ENCODE measurements around the gene OVCA2. TPM values are rescaled to one million over a fixed set of nuclear protein-coding genes. Genes with fewer than 3 reads are reported as not detected.

The OVCA2 gene
- total RNA-seq, 1 donor from 2014 or later, result 44.0 TPM

GRCh38 chr17:2020721-2021120 lies 21.1 kb upstream of the OVCA2 start:
- Mint-ChIP-seq H3K27me3 (ENCODE audit: insufficient read depth) (peaks cover 41% of the 10 kb centered on the region), H3K36me3 (ENCODE audit: low read depth) (no peaks in the 10 kb centered on the region), H3K4me3 (no peak overlapping the region), H3K27ac (no peak overlapping the region), H3K9me3 (no peaks in the 10 kb centered on the region), H3K4me1 (ENCODE audit: low read depth) (peaks cover 1% of the 10 kb centered on the region)
- intact Hi-C loops (cut with micrococcal nuclease), result no loop called here
- no peak for DNase-seq (ENCODE audit: low spot score)

DNA sequence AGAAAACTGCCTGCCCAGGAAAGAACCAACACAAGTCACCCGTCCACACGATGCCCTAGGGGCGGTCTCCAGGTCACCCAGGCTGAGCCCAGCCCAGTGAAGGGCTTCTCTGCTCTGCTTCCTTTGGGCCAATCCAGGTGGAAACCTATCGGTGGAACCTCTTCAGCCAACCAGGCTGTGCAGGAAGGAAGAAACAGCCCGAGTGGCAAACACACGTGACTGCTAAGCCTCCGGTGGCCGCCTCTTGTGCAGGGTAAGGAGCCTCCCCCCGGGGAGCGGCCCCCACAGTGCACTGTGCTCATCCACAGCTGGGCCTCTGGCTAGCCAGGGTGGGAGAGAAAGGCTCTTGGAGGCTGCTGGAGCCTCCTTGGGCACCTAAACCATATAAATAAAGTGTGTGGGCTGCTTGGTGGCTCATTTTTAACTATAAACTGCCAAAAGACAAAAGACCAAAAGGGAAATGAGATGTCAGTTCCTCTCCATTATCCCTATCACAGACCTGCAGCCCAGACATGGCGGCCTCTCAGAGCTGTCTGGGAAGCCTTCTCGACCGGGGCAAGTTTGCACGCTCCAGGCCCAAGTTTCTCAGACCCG lies 19.1 kb upstream of the OVCA2 start:
- H3K27ac Mint-ChIP-seq, result no peak overlapping the region
- no peaks in the 10 kb centered on the region for H3K36me3 Mint-ChIP-seq (ENCODE audit: low read depth)
- peaks cover 58% of the 10 kb centered on the region for H3K27me3 Mint-ChIP-seq (ENCODE audit: insufficient read depth)
- no peaks in the 10 kb centered on the region for H3K9me3 Mint-ChIP-seq
- intact Hi-C loops (cut with micrococcal nuclease), result no loop called here
- DNase-seq (ENCODE audit: low spot score), result no peak
- H3K4me1 Mint-ChIP-seq (ENCODE audit: low read depth), result peaks cover 8% of the 10 kb centered on the region
- peak overlapping the region; percentile 54 for H3K4me3 Mint-ChIP-seq

DNA sequence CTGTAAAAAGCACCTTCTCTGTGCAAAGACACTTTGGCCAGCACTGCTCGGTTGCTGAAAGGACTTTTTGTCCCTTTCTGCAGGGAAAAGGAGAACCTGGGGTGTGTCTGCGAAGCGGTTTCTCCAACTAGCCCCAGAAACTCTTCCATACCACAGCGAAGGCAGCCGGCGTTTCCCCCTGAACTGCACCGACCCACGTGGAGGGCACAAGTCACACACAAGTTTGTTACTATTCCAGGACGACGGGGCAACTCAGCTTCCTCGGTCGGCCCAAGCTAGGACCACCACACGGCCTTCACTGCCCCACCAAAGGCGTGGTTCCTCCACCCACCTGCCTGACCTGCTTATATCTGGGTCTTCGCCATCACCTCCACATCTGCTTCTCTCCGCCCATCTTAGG lies 18.6 kb upstream of the OVCA2 start:
- DNase-seq (ENCODE audit: low spot score), result no peak
- Mint-ChIP-seq H3K36me3 (ENCODE audit: low read depth) (no peaks in the 10 kb centered on the region), H3K27ac (no peak overlapping the region), H3K4me1 (ENCODE audit: low read depth) (peaks cover 8% of the 10 kb centered on the region), H3K4me3 (peak overlapping the region; percentile 54), H3K9me3 (no peaks in the 10 kb centered on the region), H3K27me3 (ENCODE audit: insufficient read depth) (peaks cover 61% of the 10 kb centered on the region)
- intact Hi-C loops (cut with micrococcal nuclease), result no loop called here

DNA sequence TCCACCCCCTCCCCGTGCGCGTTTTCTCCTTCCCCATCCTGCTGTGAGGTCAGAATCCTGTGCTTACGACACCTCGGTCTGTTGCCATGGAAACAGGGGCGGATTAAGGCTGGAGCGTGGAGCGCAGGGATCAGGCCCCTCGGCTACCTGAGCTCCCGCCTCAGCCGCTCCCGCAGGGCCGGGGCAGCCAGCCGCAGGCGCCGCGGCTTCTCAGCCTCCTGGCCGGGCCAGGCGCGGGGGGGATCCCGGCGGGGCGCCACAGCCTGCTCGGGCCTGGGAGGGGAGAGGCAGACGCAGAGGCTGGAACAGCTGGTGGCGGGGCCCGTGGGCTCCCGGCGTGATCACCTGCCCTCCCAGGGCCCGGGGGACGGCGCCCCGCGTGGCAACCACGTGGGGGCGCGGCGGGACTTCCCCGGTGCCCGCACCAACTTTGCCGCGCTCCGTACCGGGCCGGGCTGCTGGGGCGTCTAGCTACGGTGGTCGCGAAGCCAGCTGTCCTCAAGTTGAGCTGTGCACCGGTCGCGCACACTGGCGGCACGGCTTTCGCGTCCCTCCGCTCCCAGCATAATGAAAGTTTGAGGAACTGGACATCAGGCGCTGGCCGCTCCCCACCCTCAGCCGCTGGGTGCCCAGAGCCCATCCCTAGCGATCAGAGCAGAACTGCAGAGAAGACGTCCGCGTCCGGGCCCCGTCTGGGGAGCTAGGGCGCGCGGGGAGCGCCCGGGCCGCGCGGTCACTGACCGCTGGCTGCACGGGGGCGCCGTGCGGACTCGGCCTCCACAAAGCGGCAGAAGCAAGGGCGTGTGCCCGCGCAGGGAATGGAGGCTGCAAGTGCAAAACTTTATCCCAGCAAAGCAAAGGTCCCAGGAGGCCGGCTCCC lies 17.9 kb upstream of the OVCA2 start:
- intact Hi-C loops (cut with micrococcal nuclease), result no loop called here
- peaks cover 67% of the 10 kb centered on the region for H3K27me3 Mint-ChIP-seq (ENCODE audit: insufficient read depth)

GRCh38 chr17:2024572-2025219 lies 17.1 kb upstream of the OVCA2 start:
- intact Hi-C loops (cut with micrococcal nuclease), result loop anchor here (1.0 kb wide), 1 partner anchor 116 kb away; no protein-coding TSS in a partner anchor
- H3K9me3 Mint-ChIP-seq, result no peaks in the 10 kb centered on the region
- peaks cover 8% of the 10 kb centered on the region for H3K4me1 Mint-ChIP-seq (ENCODE audit: low read depth)
- no peaks in the 10 kb centered on the region for H3K36me3 Mint-ChIP-seq (ENCODE audit: low read depth)
- H3K27ac Mint-ChIP-seq, result no peak overlapping the region
- peak overlapping the region; percentile 45 for H3K4me3 Mint-ChIP-seq
- peaks cover 65% of the 10 kb centered on the region for H3K27me3 Mint-ChIP-seq (ENCODE audit: insufficient read depth)
- DNase-seq (ENCODE audit: low spot score), result no peak

More for the DNA sequence above, 17.9 kb upstream of the OVCA2 start:
- Mint-ChIP-seq H3K27ac (no peak overlapping the region), H3K36me3 (ENCODE audit: low read depth) (no peaks in the 10 kb centered on the region), H3K4me3 (peak overlapping the region; percentile 75), H3K4me1 (ENCODE audit: low read depth) (peaks cover 8% of the 10 kb centered on the region), H3K9me3 (no peaks in the 10 kb centered on the region)
- DNase-seq (ENCODE audit: low spot score), result no peak

DNA sequence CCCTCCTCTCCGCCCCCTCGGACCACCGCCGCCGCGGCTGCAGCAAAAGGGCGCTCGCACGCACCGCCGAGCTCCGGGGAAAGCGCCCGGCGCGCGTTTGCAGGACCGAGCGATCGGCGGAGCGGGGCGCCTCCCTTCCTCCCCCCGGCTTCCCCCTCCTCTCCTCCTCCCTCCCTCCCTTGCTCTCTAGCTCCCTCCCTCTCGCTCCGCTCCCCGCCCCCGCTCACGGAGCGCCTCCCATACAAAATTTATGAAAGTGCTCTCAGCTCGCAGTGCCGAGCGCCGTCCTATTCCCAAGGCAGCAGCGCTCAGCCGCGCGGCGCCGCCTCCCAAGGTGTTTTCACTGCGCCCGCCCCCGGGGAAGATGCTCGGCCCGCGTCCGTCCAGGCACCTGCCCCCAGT lies 16.6 kb upstream of the OVCA2 start, which contains the start of gene RTN4RL1:
Gene RTN4RL1, minus strand, starts transcription at position 115 of the 402 bp plus-strand sequence. CDS start 469 bp downstream, outside the sequence.
- peak within 1 kb of the TSS; percentile 75 for H3K4me3 Mint-ChIP-seq
- H3K27me3 Mint-ChIP-seq (ENCODE audit: insufficient read depth), result peaks cover 60% of the 10 kb centered on the region
- intact Hi-C loops (cut with micrococcal nuclease), result loop anchor here (1.0 kb wide), 1 partner anchor 117 kb away; no protein-coding TSS in a partner anchor
- no peaks in the 10 kb centered on the region for H3K9me3 Mint-ChIP-seq
- H3K4me1 Mint-ChIP-seq (ENCODE audit: low read depth), result peaks cover 8% of the 10 kb centered on the region
- DNase-seq (ENCODE audit: low spot score), result peak; percentile 76
- no peak within 1 kb of the TSS for H3K27ac Mint-ChIP-seq
- no peaks in the 10 kb centered on the region for H3K36me3 Mint-ChIP-seq (ENCODE audit: low read depth)

DNA sequence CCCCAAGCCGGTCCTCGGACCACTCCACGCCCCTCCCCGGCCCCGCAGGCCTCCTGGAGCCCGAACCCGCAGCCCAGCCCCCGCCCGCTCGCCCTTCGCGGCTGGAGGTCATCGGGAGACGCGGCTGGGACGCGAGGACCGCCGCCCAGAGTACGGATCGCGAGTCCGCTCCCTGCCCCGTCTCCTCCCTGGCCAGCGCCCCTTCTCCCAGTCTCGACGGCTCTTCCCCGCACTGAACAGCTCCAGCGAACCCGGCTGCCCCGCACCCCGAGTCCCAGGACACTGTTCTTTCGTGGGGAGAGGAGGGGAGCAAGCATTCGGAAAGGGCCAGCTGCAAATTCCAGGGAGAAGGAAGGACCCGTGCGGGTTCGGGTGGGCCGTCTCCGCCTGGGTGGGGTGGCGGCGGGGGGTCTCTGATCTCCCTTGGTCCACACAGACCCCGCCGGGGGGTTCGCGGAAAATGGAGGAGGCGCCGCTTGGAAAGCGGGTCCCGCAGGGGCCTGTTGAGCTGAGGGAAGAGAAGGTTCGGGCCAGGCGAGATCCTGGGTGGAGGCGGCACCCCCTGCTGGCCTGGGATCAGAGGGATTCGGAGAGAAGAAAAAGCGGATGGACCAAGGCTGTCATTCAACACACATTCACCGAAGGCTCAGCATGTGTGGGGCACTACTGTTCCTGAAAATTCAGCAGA lies 16.1 kb upstream of the OVCA2 start:
- no peaks in the 10 kb centered on the region for H3K9me3 Mint-ChIP-seq
- H3K4me1 Mint-ChIP-seq (ENCODE audit: low read depth), result peaks cover 10% of the 10 kb centered on the region
- intact Hi-C loops (cut with micrococcal nuclease), result loop anchor here (1.0 kb wide), 1 partner anchor 117 kb away; no protein-coding TSS in a partner anchor
- H3K27me3 Mint-ChIP-seq (ENCODE audit: insufficient read depth), result peaks cover 57% of the 10 kb centered on the region
- no peak overlapping the region for H3K27ac Mint-ChIP-seq
- peak overlapping the region; percentile 72 for H3K4me3 Mint-ChIP-seq
- no peaks in the 10 kb centered on the region for H3K36me3 Mint-ChIP-seq (ENCODE audit: low read depth)
- no peak for DNase-seq (ENCODE audit: low spot score)

DNA sequence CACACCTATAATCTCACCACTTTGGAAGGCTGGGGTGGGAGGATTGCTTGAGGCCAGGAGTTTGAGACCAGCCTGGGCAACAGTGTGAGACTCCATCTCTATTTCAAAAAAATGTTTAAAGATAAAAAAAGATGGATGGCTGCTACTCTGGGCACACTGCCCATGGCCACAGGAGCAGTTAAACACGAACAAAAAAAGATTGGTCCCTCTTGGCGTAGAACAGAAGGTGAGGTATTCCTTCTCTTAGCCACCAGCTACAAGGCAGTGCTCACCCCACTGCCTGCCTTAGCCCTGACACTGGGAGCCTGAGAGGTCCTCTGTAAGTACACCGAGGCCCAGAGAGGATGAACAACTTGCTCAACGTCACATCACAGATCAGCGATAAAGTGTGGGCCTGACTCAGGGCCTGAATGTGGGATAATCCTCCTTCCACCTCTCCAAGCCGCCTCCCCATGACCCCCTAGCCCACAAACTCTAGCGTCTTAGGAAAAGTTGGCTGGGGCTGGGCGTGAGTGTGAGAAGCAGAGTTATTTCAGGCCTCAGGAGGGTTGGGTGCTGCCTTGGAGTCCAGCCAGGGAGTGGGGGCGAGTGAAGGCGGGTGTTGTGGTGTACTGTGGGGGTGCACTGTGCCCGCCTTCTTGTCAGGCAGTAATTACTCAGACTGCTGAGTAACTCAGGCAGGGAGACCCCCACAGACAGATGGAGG lies 14.1 kb upstream of the OVCA2 start:
- Mint-ChIP-seq H3K27ac (no peak overlapping the region), H3K4me3 (peak overlapping the region; percentile 38), H3K27me3 (ENCODE audit: insufficient read depth) (peaks cover 45% of the 10 kb centered on the region), H3K36me3 (ENCODE audit: low read depth) (no peaks in the 10 kb centered on the region), H3K9me3 (no peaks in the 10 kb centered on the region), H3K4me1 (ENCODE audit: low read depth) (peaks cover 13% of the 10 kb centered on the region)
- DNase-seq (ENCODE audit: low spot score), result no peak
- intact Hi-C loops (cut with micrococcal nuclease), result no loop called here

- Mint-ChIP-seq H3K9me3 (no peaks in the 10 kb centered on the region), H3K27me3 (ENCODE audit: insufficient read depth) (peaks cover 39% of the 10 kb centered on the region), H3K27ac (no peak overlapping the region), H3K4me1 (ENCODE audit: low read depth) (peaks cover 13% of the 10 kb centered on the region), H3K36me3 (ENCODE audit: low read depth) (no peaks in the 10 kb centered on the region), H3K4me3 (peak overlapping the region; percentile 63)
- DNase-seq (ENCODE audit: low spot score), result no peak
- intact Hi-C loops (cut with micrococcal nuclease), result no loop called here
These were observed 13.6 kb upstream of the OVCA2 start for GRCh38 chr17:2028234-2028614.

- DNase-seq (ENCODE audit: low spot score), result no peak
- Mint-ChIP-seq H3K4me3 (peak overlapping the region; percentile 33), H3K27me3 (ENCODE audit: insufficient read depth) (peaks cover 37% of the 10 kb centered on the region), H3K9me3 (no peaks in the 10 kb centered on the region), H3K36me3 (ENCODE audit: low read depth) (no peaks in the 10 kb centered on the region), H3K27ac (no peak overlapping the region), H3K4me1 (ENCODE audit: low read depth) (peaks cover 13% of the 10 kb centered on the region)
- intact Hi-C loops (cut with micrococcal nuclease), result no loop called here
These were observed 13.1 kb upstream of the OVCA2 start for GRCh38 chr17:2028737-2029136.

- H3K36me3 Mint-ChIP-seq (ENCODE audit: low read depth), result no peaks in the 10 kb centered on the region
- H3K4me3 Mint-ChIP-seq, result peak within 1 kb of the TSS; percentile 92
- DNase-seq (ENCODE audit: low spot score), result peak; percentile 85
- no peaks in the 10 kb centered on the region for H3K9me3 Mint-ChIP-seq
- H3K4me1 Mint-ChIP-seq (ENCODE audit: low read depth), result peaks cover 13% of the 10 kb centered on the region
- peak within 1 kb of the TSS; percentile 75 for H3K27ac Mint-ChIP-seq
- intact Hi-C loops (cut with micrococcal nuclease), result loop anchor here (1.0 kb wide), 5 partner anchors 11 to 313 kb away; partner anchors contain the start of gene SMYD4
- H3K27me3 Mint-ChIP-seq (ENCODE audit: insufficient read depth), result peaks cover 35% of the 10 kb centered on the region
These were observed 11.7 kb upstream of the OVCA2 start, which contains the start of gene DPH1 for GRCh38 chr17:2029911-2030778. Gene DPH1 (plus strand): TSS chr17:2030153. CDS start chr17:2030170, 17 bp downstream.
